ENCODE measurements around the gene SSR2. TPM values are rescaled to one million over a fixed set of nuclear protein-coding genes. Genes with fewer than 3 reads are reported as not detected.

The SSR2 gene
- total RNA-seq, 2 experiments from 2014 or later, result 185 to 200 TPM

GRCh38 chr1:155981266-155982088, 39.3 kb downstream of the SSR2 start:
- no peaks in the 10 kb centered on the region for H3K27me3 Mint-ChIP-seq
- CTCF ChIA-PET, result interaction anchor here (0.9 to 12.2 kb wide), 9 partner anchors 8 to 85 kb away, joined by 3 to 119 read pairs (median 9); partner anchors contain the start of gene KHDC4
- DNase-seq (no peak), ATAC-seq (no peak)
- peaks cover 39% of the 10 kb centered on the region for H3K4me1 Mint-ChIP-seq
- no peaks in the 10 kb centered on the region for H3K9me3 Mint-ChIP-seq (ENCODE audit: low read depth)
- H3K4me3 Mint-ChIP-seq, result peak overlapping the region; percentile 98
- peaks cover 5% of the 10 kb centered on the region for H3K36me3 Mint-ChIP-seq
- peak overlapping the region; percentile 63 for H3K27ac Mint-ChIP-seq

- H3K4me1 Mint-ChIP-seq, result peaks cover 55% of the 10 kb centered on the region
- no peaks in the 10 kb centered on the region for H3K27me3 Mint-ChIP-seq
- CTCF ChIA-PET, result interaction anchor here (0.8 to 12.2 kb wide), 11 partner anchors 9 to 162 kb away, joined by 3 to 119 read pairs (median 9); partner anchors contain the start of gene KHDC4
- H3K27ac Mint-ChIP-seq, result peak overlapping the region; percentile 92
- ATAC-seq (no peak), DNase-seq (no peak)
- H3K4me3 Mint-ChIP-seq, result peak overlapping the region; percentile 98
- peaks cover 15% of the 10 kb centered on the region for H3K36me3 Mint-ChIP-seq
- H3K9me3 Mint-ChIP-seq (ENCODE audit: low read depth), result no peaks in the 10 kb centered on the region
Observed at GRCh38 chr1:155979597-155980343, 41.0 kb downstream of the SSR2 start.

- H3K9me3 Mint-ChIP-seq (ENCODE audit: low read depth), result no peaks in the 10 kb centered on the region
- peaks cover 61% of the 10 kb centered on the region for H3K4me1 Mint-ChIP-seq
- peak overlapping the region; percentile 92 for H3K27ac Mint-ChIP-seq
- H3K36me3 Mint-ChIP-seq, result peaks cover 21% of the 10 kb centered on the region
- CTCF ChIA-PET, result interaction anchor here (0.8 to 12.2 kb wide), 12 partner anchors 10 to 163 kb away, joined by 3 to 119 read pairs (median 6); partner anchors contain the start of gene KHDC4
- DNase-seq, result no peak
- peak overlapping the region; percentile 98 for H3K4me3 Mint-ChIP-seq
- peak; percentile 3 for ATAC-seq
- no peaks in the 10 kb centered on the region for H3K27me3 Mint-ChIP-seq
Observed at GRCh38 chr1:155978973-155979429, 41.8 kb downstream of the SSR2 start.

- Mint-ChIP-seq H3K4me3 (peak within 1 kb of the TSS; percentile 98), H3K36me3 (peaks cover 22% of the 10 kb centered on the region), H3K4me1 (peaks cover 62% of the 10 kb centered on the region), H3K27me3 (no peaks in the 10 kb centered on the region), H3K9me3 (ENCODE audit: low read depth) (no peaks in the 10 kb centered on the region), H3K27ac (peak within 1 kb of the TSS; percentile 92)
- peak; percentile 91 for DNase-seq
- peak; percentile 80 for ATAC-seq
- CTCF ChIA-PET, result interaction anchor here (0.8 to 12.2 kb wide), 12 partner anchors 10 to 149 kb away, joined by 3 to 119 read pairs (median 6); partner anchors contain the start of gene KHDC4
Observed at GRCh38 chr1:155978325-155978972, 42.3 kb downstream of the SSR2 start, which contains the start of gene ARHGEF2. TSS of gene ARHGEF2 (minus strand) at chr1:155978547. CDS start at chr1:155978427, 120 bp downstream.

- peak overlapping the region; percentile 92 for H3K27ac Mint-ChIP-seq
- H3K36me3 Mint-ChIP-seq, result peaks cover 24% of the 10 kb centered on the region
- peak overlapping the region; percentile 98 for H3K4me3 Mint-ChIP-seq
- CTCF ChIA-PET, result interaction anchor here (0.5 to 12.2 kb wide), 20 partner anchors 9 to 273 kb away, joined by 3 to 119 read pairs (median 4); partner anchors contain the start of gene KHDC4
- ATAC-seq (peak; percentile 24), DNase-seq (peak; percentile 61)
- H3K27me3 Mint-ChIP-seq, result no peaks in the 10 kb centered on the region
- no peaks in the 10 kb centered on the region for H3K9me3 Mint-ChIP-seq (ENCODE audit: low read depth)
- H3K4me1 Mint-ChIP-seq, result peaks cover 66% of the 10 kb centered on the region
Observed at GRCh38 chr1:155977690-155978324, 42.9 kb downstream of the SSR2 start.

- Mint-ChIP-seq H3K4me3 (peak overlapping the region; percentile 98), H3K9me3 (ENCODE audit: low read depth) (no peaks in the 10 kb centered on the region), H3K4me1 (peaks cover 67% of the 10 kb centered on the region), H3K27ac (peak overlapping the region; percentile 92), H3K36me3 (peaks cover 28% of the 10 kb centered on the region), H3K27me3 (no peaks in the 10 kb centered on the region)
- ATAC-seq (no peak), DNase-seq (peak; percentile 46)
- CTCF ChIA-PET, result interaction anchor here (0.5 to 12.2 kb wide), 18 partner anchors 8 to 272 kb away, joined by 3 to 119 read pairs (median 4); partner anchors contain the start of gene KHDC4
Observed at GRCh38 chr1:155976913-155977689, 43.6 kb downstream of the SSR2 start.

GRCh38 chr1:155976062-155976912, 44.5 kb downstream of the SSR2 start:
- H3K4me3 Mint-ChIP-seq, result peak overlapping the region; percentile 98
- CTCF ChIA-PET, result interaction anchor here (0.6 to 12.2 kb wide), 17 partner anchors 8 to 391 kb away, joined by 3 to 119 read pairs (median 4); partner anchors contain the start of gene KHDC4
- DNase-seq (peak; percentile 69), ATAC-seq (peak; percentile 7)
- H3K9me3 Mint-ChIP-seq (ENCODE audit: low read depth), result no peaks in the 10 kb centered on the region
- H3K36me3 Mint-ChIP-seq, result peaks cover 26% of the 10 kb centered on the region
- H3K4me1 Mint-ChIP-seq, result peaks cover 65% of the 10 kb centered on the region
- no peaks in the 10 kb centered on the region for H3K27me3 Mint-ChIP-seq
- H3K27ac Mint-ChIP-seq, result peak overlapping the region; percentile 92

- Mint-ChIP-seq H3K9me3 (ENCODE audit: low read depth) (no peaks in the 10 kb centered on the region), H3K36me3 (peaks cover 26% of the 10 kb centered on the region), H3K4me1 (peaks cover 65% of the 10 kb centered on the region), H3K27ac (peak overlapping the region; percentile 92), H3K27me3 (no peaks in the 10 kb centered on the region), H3K4me3 (peak overlapping the region; percentile 98)
- CTCF ChIA-PET, result interaction anchor here (0.7 to 12.2 kb wide), 12 partner anchors 9 to 391 kb away, joined by 3 to 119 read pairs (median 8); partner anchors contain the start of gene KHDC4
- no peak for ATAC-seq
- DNase-seq, result no peak
Observed at GRCh38 chr1:155975375-155976061, 45.2 kb downstream of the SSR2 start.

- ATAC-seq (no peak), DNase-seq (no peak)
- Mint-ChIP-seq H3K27me3 (no peaks in the 10 kb centered on the region), H3K36me3 (peaks cover 29% of the 10 kb centered on the region), H3K9me3 (ENCODE audit: low read depth) (no peaks in the 10 kb centered on the region), H3K27ac (peak overlapping the region; percentile 92), H3K4me1 (peaks cover 66% of the 10 kb centered on the region), H3K4me3 (peak overlapping the region; percentile 98)
- CTCF ChIA-PET, result interaction anchor here (0.6 to 12.2 kb wide), 6 partner anchors 8 to 92 kb away, joined by 3 to 119 read pairs (median 8); partner anchors contain the start of gene KHDC4
Observed at GRCh38 chr1:155974208-155975115, 46.3 kb downstream of the SSR2 start.

- CTCF ChIA-PET, result interaction anchor here (3.0 to 12.2 kb wide), 2 partner anchors 35 to 40 kb away, joined by 14 to 119 read pairs; partner anchors contain the start of gene KHDC4
- no peak overlapping the region for H3K4me3 Mint-ChIP-seq
Observed at GRCh38 chr1:155973723-155974122, 47.0 kb downstream of the SSR2 start.

More at GRCh38 chr1:155973723-155974122, 47.0 kb downstream of the SSR2 start:
- Mint-ChIP-seq H3K36me3 (peaks cover 34% of the 10 kb centered on the region), H3K4me1 (peaks cover 72% of the 10 kb centered on the region), H3K27ac (no peak overlapping the region), H3K27me3 (no peaks in the 10 kb centered on the region), H3K9me3 (ENCODE audit: low read depth) (no peaks in the 10 kb centered on the region)
- ATAC-seq, result no peak
- DNase-seq, result no peak
